GM19395 (cell line): ENCODE results near the gene LKAAEAR1.

Experiments used
- ATAC-seq: cut with Tn5 transposase; IDR thresholded peaks from one replicate; pipeline ENCODE4 v1.9.1; 2021; ENCODE audit warnings: mild to moderate bottlenecking, moderate library complexity; ENCODE audit not compliant: unreplicated experiment

Gene LKAAEAR1

DNA sequence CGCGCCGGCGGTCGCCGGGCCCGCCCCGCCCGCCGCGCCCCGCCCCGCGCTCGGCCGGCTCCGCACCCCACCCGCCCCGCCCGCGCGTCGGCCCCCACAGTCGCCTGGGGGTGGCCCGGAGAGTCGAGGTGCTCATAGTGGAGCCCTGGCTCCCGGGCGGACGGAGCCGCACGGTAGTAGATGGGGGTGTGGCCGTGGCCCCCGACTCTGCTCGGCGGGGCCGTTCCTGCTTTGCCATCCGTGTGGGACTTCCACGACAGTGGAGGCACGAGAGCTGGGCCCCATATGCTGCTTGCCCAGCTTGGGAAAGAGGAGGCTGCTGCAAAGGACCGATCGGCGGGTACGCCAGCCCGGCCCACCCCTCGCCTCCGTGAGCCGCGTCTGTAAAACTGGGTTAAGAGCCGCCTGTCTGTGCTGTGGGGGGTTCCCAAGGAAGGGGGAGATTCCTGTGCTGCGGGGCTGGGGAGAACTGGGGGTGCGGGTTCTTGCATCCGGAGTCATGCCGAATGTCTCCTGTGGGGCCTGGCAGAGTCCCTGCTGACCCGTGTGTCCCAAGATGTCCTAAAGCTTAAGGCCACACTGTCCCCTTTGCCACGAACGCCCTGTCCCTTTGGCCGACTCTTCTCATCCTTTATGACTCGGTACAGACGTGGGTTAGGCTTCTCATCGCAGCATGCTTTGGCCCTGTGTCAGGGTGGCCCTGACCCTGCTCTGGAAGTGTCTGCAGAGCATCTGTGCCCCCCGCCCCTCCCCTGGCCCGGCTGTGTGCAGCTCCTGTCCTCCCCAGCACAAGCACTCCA lies 4.0 kb downstream of the LKAAEAR1 start, which contains the start of gene OPRL1:
OPRL1 (plus strand) TSS at position 70 of the 800 bp plus-strand sequence. CDS start 12,639 bp downstream, outside the sequence.
- no peak for ATAC-seq

GRCh38 chr20:64079273-64080012 lies 4.8 kb downstream of the LKAAEAR1 start, which contains the start of gene RGS19:
RGS19 (minus strand) TSS chr20:64079518; CDS start chr20:64076886, 2,632 bp downstream.
- ATAC-seq = no peak

DNA sequence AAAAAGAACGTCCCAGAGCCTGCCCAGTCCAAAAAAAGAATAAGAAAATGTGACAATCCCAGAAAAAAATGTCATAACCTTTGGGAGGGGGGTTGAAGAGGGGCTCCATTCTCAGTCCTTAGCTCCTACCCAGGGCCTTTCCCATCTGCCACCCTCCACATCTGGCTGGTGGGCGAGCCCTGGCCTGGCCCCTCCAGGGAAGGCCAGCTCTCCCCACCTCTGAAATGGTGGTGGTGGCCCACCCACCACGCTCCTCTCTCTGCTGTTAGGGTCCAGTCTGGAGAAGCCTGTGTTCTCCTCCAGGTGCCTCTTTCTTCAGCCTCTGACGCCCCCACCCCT lies 5.3 kb downstream of the LKAAEAR1 start:
- no peak for ATAC-seq

GRCh38 chr20:64077876-64078551 lies 6.2 kb downstream of the LKAAEAR1 start:
- no peak for ATAC-seq

DNA sequence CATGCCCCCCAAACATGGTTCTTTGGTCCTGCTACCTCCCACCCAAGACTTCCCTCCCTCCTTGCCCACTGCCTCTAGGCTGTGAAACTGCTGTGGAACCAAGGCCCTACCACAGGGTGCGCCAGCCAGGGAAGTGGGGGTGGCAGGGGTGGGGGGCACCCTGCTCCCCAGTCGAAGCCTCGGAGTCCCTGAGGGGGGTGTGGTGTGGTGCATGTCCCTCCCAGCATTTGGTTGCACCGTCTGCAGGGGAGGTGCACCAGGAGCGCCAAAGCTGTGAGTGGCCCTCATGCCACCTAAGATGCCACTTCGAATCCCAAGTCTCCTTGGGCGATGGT lies 6.7 kb downstream of the LKAAEAR1 start:
- ATAC-seq = no peak

GRCh38 chr20:64077094-64077493 lies 7.1 kb downstream of the LKAAEAR1 start:
- ATAC-seq = no peak

DNA sequence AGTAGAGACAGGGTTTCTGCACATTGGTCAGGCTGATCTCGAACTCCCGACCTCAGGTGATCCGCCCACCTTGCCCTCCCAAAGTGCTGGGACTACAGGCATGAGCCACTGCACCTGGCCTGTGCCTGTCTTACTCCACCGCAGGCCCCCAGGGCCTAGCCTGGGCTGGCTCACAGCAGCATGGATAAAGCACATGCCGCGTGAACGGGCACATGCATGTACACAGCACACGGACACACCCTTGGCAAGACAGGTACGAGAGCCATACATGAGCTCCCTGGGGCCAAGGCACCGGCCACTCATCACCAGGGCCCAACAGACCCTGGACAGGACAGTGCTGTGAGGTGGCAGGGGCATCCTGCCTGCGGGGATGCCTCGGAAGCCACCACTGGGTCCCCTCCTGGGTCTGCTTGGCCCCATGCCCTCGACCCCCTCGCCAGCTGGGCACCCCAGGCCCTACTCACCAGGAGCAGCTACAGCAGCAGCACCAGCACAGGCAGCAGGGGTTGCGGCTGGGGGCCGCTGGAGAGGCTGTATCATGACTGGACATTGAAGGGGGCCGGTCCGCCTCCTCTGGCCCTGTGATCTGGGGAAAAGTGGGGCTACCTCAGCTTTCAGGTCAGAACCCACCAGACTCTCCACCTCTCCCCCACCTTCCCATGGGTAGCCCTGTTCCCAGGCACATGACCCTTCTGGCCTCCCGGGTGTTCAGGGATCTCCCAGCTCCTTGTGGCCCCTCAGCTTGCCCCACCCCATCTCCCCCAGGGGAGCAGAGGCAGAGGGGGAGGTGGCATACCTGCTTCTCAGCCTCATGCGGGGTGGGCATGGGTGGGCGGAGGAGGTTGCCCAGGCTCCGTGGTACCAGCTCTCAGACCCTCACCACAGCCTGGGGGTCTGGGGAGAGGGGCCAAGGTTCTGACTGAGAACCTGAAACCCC lies 7.9 kb downstream of the LKAAEAR1 start:
- ATAC-seq = no peak

GRCh38 chr20:64075556-64075955 lies 8.6 kb downstream of the LKAAEAR1 start:
- ATAC-seq = no peak

GRCh38 chr20:64074963-64075362 lies 9.2 kb downstream of the LKAAEAR1 start:
- ATAC-seq = no peak

GRCh38 chr20:64074184-64074789 lies 9.9 kb downstream of the LKAAEAR1 start:
- no peak for ATAC-seq

- ATAC-seq = no peak
Observed at GRCh38 chr20:64073476-64074183, 10.6 kb downstream of the LKAAEAR1 start.

GRCh38 chr20:64072498-64073063 lies 11.6 kb downstream of the LKAAEAR1 start:
- ATAC-seq = no peak

DNA sequence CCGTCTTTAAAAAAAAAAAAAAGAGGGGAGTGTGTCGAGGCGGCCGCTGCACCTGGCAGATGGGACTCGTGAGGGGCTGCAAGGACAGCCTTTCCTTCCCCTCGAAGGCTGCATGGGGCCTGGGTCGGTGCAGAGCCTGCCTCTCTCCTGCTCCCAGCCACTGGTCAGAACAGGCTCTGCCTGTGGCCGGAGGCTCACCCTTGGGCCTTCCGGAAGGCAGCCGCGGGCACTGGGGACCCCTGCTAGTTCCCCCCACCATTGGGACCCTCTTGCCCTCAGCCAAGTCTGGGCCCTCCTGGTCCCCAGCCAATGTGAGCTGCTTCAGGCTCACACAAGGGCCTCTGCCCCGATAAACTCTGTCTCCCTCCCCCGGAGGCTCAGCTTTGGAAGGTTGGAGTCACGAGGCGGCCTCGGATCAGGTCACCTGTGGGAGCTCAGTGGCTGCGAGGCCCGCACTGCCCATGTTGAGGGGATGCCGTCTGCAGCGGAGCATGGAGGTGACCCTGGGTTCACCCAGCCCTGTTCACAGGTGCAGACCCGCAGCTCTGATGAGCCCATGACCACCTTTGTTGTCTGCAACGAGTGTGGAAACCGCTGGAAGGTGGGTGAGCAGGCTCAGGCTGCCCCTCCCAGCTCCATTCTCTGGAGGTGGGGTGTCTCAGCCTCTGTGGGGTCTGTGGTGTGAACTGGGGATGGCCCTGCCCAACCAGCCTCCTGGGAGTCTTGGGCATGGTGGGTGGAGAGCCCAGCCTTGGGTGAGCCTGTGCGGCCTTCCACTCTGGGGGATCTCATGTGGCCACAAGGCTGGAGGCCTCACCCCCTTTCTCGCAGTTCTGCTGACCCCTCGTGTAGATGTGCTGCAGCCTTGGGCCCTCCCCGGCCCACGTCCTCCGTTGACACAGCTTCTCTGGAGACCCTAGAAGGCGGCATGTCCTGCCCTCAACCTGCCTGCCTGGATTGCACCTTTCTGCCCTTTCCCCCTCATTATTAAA lies 12.6 kb downstream of the LKAAEAR1 start:
- no peak for ATAC-seq

DNA sequence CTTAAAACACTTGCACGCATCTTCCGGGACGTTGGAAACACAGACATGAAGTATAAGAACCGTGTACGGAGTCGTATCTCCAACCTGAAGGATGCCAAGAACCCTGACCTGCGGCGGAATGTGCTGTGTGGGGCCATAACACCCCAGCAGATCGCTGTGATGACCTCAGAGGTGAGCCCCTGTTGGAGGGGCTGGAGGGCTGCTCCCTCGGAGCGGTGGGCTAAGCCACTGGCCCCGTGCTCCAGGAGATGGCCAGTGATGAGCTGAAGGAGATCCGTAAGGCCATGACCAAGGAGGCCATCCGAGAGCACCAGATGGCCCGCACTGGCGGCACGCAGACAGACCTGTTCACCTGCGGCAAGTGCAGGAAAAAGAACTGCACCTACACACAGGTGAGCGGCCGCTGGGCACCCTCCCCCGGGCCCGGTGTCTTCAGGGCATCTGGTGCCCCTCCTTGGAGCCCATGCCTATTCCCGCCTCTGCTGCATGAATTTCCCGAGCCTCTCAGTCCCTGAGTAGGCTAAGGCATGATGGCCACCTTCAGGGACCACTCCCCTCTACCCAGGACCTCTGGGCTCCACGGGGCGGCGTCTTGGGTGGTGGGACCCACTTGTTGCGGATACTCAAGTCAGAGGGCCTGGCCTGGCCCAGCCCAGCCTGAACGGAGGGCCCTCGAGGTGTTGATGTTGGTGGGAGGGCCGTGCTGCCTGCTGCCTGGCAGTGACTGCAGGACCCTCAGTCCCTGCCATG lies 13.8 kb downstream of the LKAAEAR1 start:
- ATAC-seq = no peak

GRCh38 chr20:64069614-64070243 lies 14.5 kb downstream of the LKAAEAR1 start:
- no peak for ATAC-seq

DNA sequence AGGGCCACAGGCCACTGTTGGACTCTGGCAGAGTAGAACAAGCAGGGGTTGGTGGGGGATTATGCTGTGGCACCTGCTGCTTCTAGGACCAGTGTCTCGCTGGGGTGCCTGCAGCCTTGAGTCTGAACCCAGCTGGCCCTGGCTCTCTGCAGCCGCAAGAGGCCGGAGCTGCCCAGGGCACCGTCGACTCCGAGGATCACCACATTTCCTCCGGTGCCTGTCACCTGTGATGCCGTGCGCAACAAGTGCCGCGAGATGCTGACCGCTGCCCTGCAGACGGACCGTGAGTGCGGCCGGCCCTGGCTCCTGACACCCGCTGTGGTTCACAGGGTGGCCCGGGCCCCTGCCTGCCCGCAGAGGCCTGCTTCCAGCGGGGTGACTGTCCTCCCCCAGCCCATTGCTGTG lies 15.0 kb downstream of the LKAAEAR1 start:
- no peak for ATAC-seq
